BLaER1 (cell line): ENCODE measurements around the gene TAPBP.

ENCODE experiments used
- H3K27ac ChIP-seq: shearing (Covaris generic); formaldehyde crosslinking; 2 replicates; pipeline ENCODE4 v1.8.1; 2022
- H3K27me3 ChIP-seq: shearing (Covaris generic); formaldehyde crosslinking; 2 replicates; pipeline ENCODE4 v1.8.1; 2022
- H3K36me3 ChIP-seq: shearing (Covaris generic); formaldehyde crosslinking; 2 replicates; pipeline ENCODE4 v1.8.1; 2022
- H3K4me1 ChIP-seq: shearing (Covaris generic); formaldehyde crosslinking; 2 replicates; pipeline ENCODE4 v1.8.1; 2022
- H3K4me2 ChIP-seq: shearing (Covaris generic); formaldehyde crosslinking; 2 replicates; pipeline ENCODE4 v1.8.1; 2022
- H3K4me3 ChIP-seq: shearing (Covaris generic); formaldehyde crosslinking; 2 replicates; pipeline ENCODE4 v1.8.1; 2022
- H3K9ac ChIP-seq: shearing (Covaris generic); formaldehyde crosslinking; 2 replicates; pipeline ENCODE4 v1.8.1; 2022
- H3K9me3 ChIP-seq: shearing (Covaris generic); formaldehyde crosslinking; 2 replicates; pipeline ENCODE4 v1.8.1; 2022
- H4K20me1 ChIP-seq: shearing (Covaris generic); formaldehyde crosslinking; 2 replicates; pipeline ENCODE4 v1.8.1; 2022
- Cebpa-rat ChIP-seq: shearing (Covaris generic); IDR thresholded peaks from 2 replicates; pipeline ENCODE4 v1.8.1; 2022

TAPBP gene

GRCh38 chr6:33314515-33314942 is 651 bp upstream of the TAPBP start:
- no peaks in the 10 kb centered on the region for H3K9me3 ChIP-seq
- peak overlapping the region; percentile 95 for H3K27ac ChIP-seq
- peak overlapping the region; percentile 96 for H3K4me3 ChIP-seq
- no peak for TF ChIP-seq Cebpa-rat
- peaks cover 66% of the 10 kb centered on the region for H4K20me1 ChIP-seq
- H3K36me3 ChIP-seq, result peaks cover 45% of the 10 kb centered on the region
- peaks cover 61% of the 10 kb centered on the region for H3K4me1 ChIP-seq
- peak overlapping the region; percentile 94 for H3K9ac ChIP-seq
- no peaks in the 10 kb centered on the region for H3K27me3 ChIP-seq
- H3K4me2 ChIP-seq, result peak overlapping the region; percentile 96

GRCh38 chr6:33313105-33313708 is 671 bp downstream of the TAPBP start:
- H3K27ac ChIP-seq, result peak overlapping the region; percentile 95
- H3K36me3 ChIP-seq, result peaks cover 47% of the 10 kb centered on the region
- H4K20me1 ChIP-seq, result peaks cover 66% of the 10 kb centered on the region
- peaks cover 48% of the 10 kb centered on the region for H3K4me1 ChIP-seq
- H3K9me3 ChIP-seq, result no peaks in the 10 kb centered on the region
- peak overlapping the region; percentile 96 for H3K4me2 ChIP-seq
- H3K4me3 ChIP-seq, result peak overlapping the region; percentile 96
- peak overlapping the region; percentile 94 for H3K9ac ChIP-seq
- no peaks in the 10 kb centered on the region for H3K27me3 ChIP-seq
- no peak for TF ChIP-seq Cebpa-rat

- no peaks in the 10 kb centered on the region for H3K9me3 ChIP-seq
- peak overlapping the region; percentile 95 for H3K27ac ChIP-seq
- peaks cover 52% of the 10 kb centered on the region for H3K36me3 ChIP-seq
- peaks cover 46% of the 10 kb centered on the region for H3K4me1 ChIP-seq
- TF ChIP-seq Cebpa-rat, result no peak
- peak overlapping the region; percentile 96 for H3K4me2 ChIP-seq
- H3K9ac ChIP-seq, result peak overlapping the region; percentile 94
- no peaks in the 10 kb centered on the region for H3K27me3 ChIP-seq
- peaks cover 72% of the 10 kb centered on the region for H4K20me1 ChIP-seq
- H3K4me3 ChIP-seq, result peak overlapping the region; percentile 96
Measured at GRCh38 chr6:33312361-33313104, 1.3 kb downstream of the TAPBP start.

GRCh38 chr6:33306356-33306755 is 7.5 kb downstream of the TAPBP start:
- TF ChIP-seq Cebpa-rat, result no peak
- Histone ChIP-seq H3K4me3 (no peak overlapping the region), H3K36me3 (peaks cover 97% of the 10 kb centered on the region), H4K20me1 (peaks cover 74% of the 10 kb centered on the region), H3K4me1 (peaks cover 22% of the 10 kb centered on the region), H3K27me3 (no peaks in the 10 kb centered on the region), H3K9me3 (no peaks in the 10 kb centered on the region), H3K4me2 (peak overlapping the region; percentile 26; the same call in 1 of the 2 replicates), H3K27ac (0 out of 2 replicates have a peak overlapping the region, but pooled peaks have one; percentile 8), H3K9ac (no peak overlapping the region)

GRCh38 chr6:33305052-33305451 is 8.8 kb downstream of the TAPBP start:
- no peaks in the 10 kb centered on the region for H3K9me3 ChIP-seq
- H3K4me2 ChIP-seq, result no peak overlapping the region
- peaks cover 90% of the 10 kb centered on the region for H3K36me3 ChIP-seq
- no peak overlapping the region for H3K27ac ChIP-seq
- H3K4me1 ChIP-seq, result peaks cover 33% of the 10 kb centered on the region
- H4K20me1 ChIP-seq, result peaks cover 61% of the 10 kb centered on the region
- H3K9ac ChIP-seq, result no peak overlapping the region
- no peak for TF ChIP-seq Cebpa-rat
- H3K4me3 ChIP-seq, result no peak overlapping the region
- no peaks in the 10 kb centered on the region for H3K27me3 ChIP-seq

GRCh38 chr6:33304216-33304615 is 9.7 kb downstream of the TAPBP start:
- Histone ChIP-seq H4K20me1 (peaks cover 53% of the 10 kb centered on the region), H3K9ac (no peak overlapping the region), H3K4me2 (no peak overlapping the region), H3K27ac (no peak overlapping the region), H3K27me3 (no peaks in the 10 kb centered on the region), H3K9me3 (no peaks in the 10 kb centered on the region), H3K36me3 (peaks cover 82% of the 10 kb centered on the region), H3K4me3 (no peak overlapping the region), H3K4me1 (peaks cover 37% of the 10 kb centered on the region)
- no peak for TF ChIP-seq Cebpa-rat

GRCh38 chr6:33301877-33302276 is 12.0 kb downstream of the TAPBP start:
- Histone ChIP-seq H3K27ac (no peak overlapping the region), H3K36me3 (peaks cover 61% of the 10 kb centered on the region), H3K27me3 (no peaks in the 10 kb centered on the region), H4K20me1 (peaks cover 38% of the 10 kb centered on the region), H3K4me2 (0 out of 2 replicates have a peak overlapping the region, but pooled peaks have one; percentile 96), H3K9ac (no peak overlapping the region), H3K4me1 (peaks cover 45% of the 10 kb centered on the region), H3K9me3 (no peaks in the 10 kb centered on the region), H3K4me3 (no peak overlapping the region)
- TF ChIP-seq Cebpa-rat, result no peak

- peaks cover 42% of the 10 kb centered on the region for H3K4me1 ChIP-seq
- no peak for TF ChIP-seq Cebpa-rat
- no peaks in the 10 kb centered on the region for H3K9me3 ChIP-seq
- H3K4me3 ChIP-seq, result peak overlapping the region; percentile 78
- H3K27me3 ChIP-seq, result no peaks in the 10 kb centered on the region
- peak overlapping the region; percentile 96 for H3K4me2 ChIP-seq
- peaks cover 61% of the 10 kb centered on the region for H3K36me3 ChIP-seq
- H4K20me1 ChIP-seq, result peaks cover 14% of the 10 kb centered on the region
- peak overlapping the region; percentile 97 for H3K27ac ChIP-seq
- peak overlapping the region; percentile 95 for H3K9ac ChIP-seq
Measured at GRCh38 chr6:33299237-33299944, 14.5 kb downstream of the TAPBP start.

- H3K27ac ChIP-seq, result peak within 1 kb of the TSS; percentile 97
- peak within 1 kb of the TSS; percentile 95 for H3K9ac ChIP-seq
- H3K4me3 ChIP-seq, result peak within 1 kb of the TSS; percentile 78
- H3K4me1 ChIP-seq, result peaks cover 42% of the 10 kb centered on the region
- H3K9me3 ChIP-seq, result no peaks in the 10 kb centered on the region
- peak within 1 kb of the TSS; percentile 96 for H3K4me2 ChIP-seq
- peaks cover 61% of the 10 kb centered on the region for H3K36me3 ChIP-seq
- TF ChIP-seq Cebpa-rat, result no peak
- no peaks in the 10 kb centered on the region for H3K27me3 ChIP-seq
- H4K20me1 ChIP-seq, result peaks cover 8% of the 10 kb centered on the region
Measured at GRCh38 chr6:33298773-33299236, 15.1 kb downstream of the TAPBP start, which contains the start of gene RGL2. Gene RGL2 (minus strand): TSS chr6:33298942. CDS start chr6:33298610, 332 bp downstream.
